HCT116 (cell line): Measurements from ENCODE around the gene TPH1. TPM values are rescaled to one million over a fixed set of nuclear protein-coding genes. Genes with fewer than 3 reads are reported as not detected.

Experiments used
- ATAC-seq: fragments of 200-7000 bp; cut with Tn5 transposase; 2 replicates; pipeline ENCODE4 v1.9.1; 2020; ENCODE audit warnings: mild to moderate bottlenecking, moderate library complexity
- BruUV-seq: library from RNA; stranded (reverse); fragments of 400-500 nt; replicated peaks from 2 replicates; lab custom pipeline; 2021; lab: Mats Ljungman, UMichigan
- CTCF ChIA-PET: fragments of 300-600 bp; sonication (Branson Sonifier 250); formaldehyde crosslinking; loops from one replicate; lab custom pipeline; 2021; ENCODE audit warnings: antibody characterized with exemption; lab: Charles Lee
- POLR2A ChIA-PET: fragments of 300-600, 350-600 bp; sonication (Branson Sonifier 250); formaldehyde crosslinking; loops from one replicate; lab custom pipeline; 2021; ENCODE audit warnings: antibody characterized with exemption; lab: Charles Lee
- RAD21 ChIA-PET, 2 experiments: fragments of 300-600 bp; sonication (Branson Sonifier 250); formaldehyde crosslinking; loops; one replicate each; lab custom pipeline; 2023; ENCODE audit warnings: low total read pairs in 2 of 2; ENCODE audit not compliant: uncharacterized antibody in 2 of 2, unreplicated experiment in 2 of 2, low non-redundant PET in 1 of 2; lab: Charles Lee
- DNase-seq: peaks from one replicate; pipeline ENCODE4 v3.0.0-alpha.2; 2010; ENCODE audit warnings: low read depth, low spot score
- H2AFZ ChIP-seq: fragments of 200-600 bp; shearing (Covaris generic), sonication (generic); 2 replicates; pipeline ENCODE4 v1.6.1; 2017; ENCODE audit warnings: low read depth, mixed run types, mixed read lengths, antibody characterized with exemption, low read length; ENCODE audit not compliant: poor library complexity, severe bottlenecking
- H3K27ac ChIP-seq: 2 replicates; pipeline ENCODE4 v1.5.1; 2012; ENCODE audit warnings: low read depth, low read length
- H3K27me3 ChIP-seq: fragments of 200-600 bp; sonication (generic); 2 replicates; pipeline ENCODE4 v1.6.1; 2016; ENCODE audit warnings: mixed run types, low read length, mixed read lengths; ENCODE audit not compliant: insufficient read depth
- H3K36me3 ChIP-seq, 2 experiments: fragments of 200-500 bp in 1 of 2; fragments of 200-600 bp in 1 of 2; sonication (Bioruptor generic) in 1 of 2; sonication (generic) in 1 of 2; 2 replicates each; pipeline versions ENCODE4 v1.5.1 to v1.6.1; 2014 to 2016; ENCODE audit warnings: low read length in 2 of 2, inconsistent platforms in 1 of 2, mixed read lengths in 1 of 2, mixed run types in 1 of 2; ENCODE audit not compliant: insufficient read depth in 2 of 2, control insufficient read depth in 1 of 2
- H3K4me1 ChIP-seq, 2 experiments: fragments of 200-600 bp in 1 of 2; sonication (generic) in 1 of 2; 2 replicates each; pipeline versions ENCODE4 v1.5.1 to v1.6.1; 2012 to 2017; ENCODE audit warnings: low read length in 2 of 2, inconsistent platforms in 1 of 2, mild to moderate bottlenecking in 1 of 2, mixed read lengths in 1 of 2, mixed run types in 1 of 2, moderate library complexity in 1 of 2; ENCODE audit not compliant: insufficient read depth in 2 of 2, control insufficient read depth in 1 of 2
- H3K4me2 ChIP-seq: fragments of 200-600 bp; sonication (generic); 2 replicates; pipeline ENCODE4 v1.6.1; 2017; ENCODE audit warnings: mixed run types, low read length, mixed read lengths
- H3K4me3 ChIP-seq, 2 experiments: fragments of 200-600 bp in 1 of 2; sonication (generic) in 1 of 2; replicated peaks in 1 of 2; 2 replicates each; pipeline ENCODE4 v1.5.1; 2011 to 2016; ENCODE audit warnings: low read length in 2 of 2, control low read depth in 1 of 2, low read depth in 1 of 2, mild to moderate bottlenecking in 1 of 2, mixed read lengths in 1 of 2, mixed run types in 1 of 2
- H3K79me2 ChIP-seq: fragments of 200-600 bp; sonication (generic); 2 replicates; pipeline ENCODE4 v1.6.1; 2017; ENCODE audit warnings: mild to moderate bottlenecking, mixed run types, low read length, moderate library complexity, mixed read lengths; ENCODE audit not compliant: insufficient read depth
- H3K9ac ChIP-seq: fragments of 200-600 bp; sonication (generic); 2 replicates; pipeline ENCODE4 v1.6.1; 2016; ENCODE audit warnings: low read length, mixed read lengths
- H3K9me2 ChIP-seq: fragments of 200-600 bp; sonication (generic), shearing (Covaris generic); 2 replicates; pipeline ENCODE4 v1.6.1; 2017; ENCODE audit warnings: mixed run types, mild to moderate bottlenecking, moderate library complexity; ENCODE audit not compliant: insufficient read depth
- H3K9me3 ChIP-seq, 2 experiments: fragments of 200-500 bp in 1 of 2; fragments of 200-600 bp in 1 of 2; sonication (Bioruptor generic) in 1 of 2; sonication (generic) in 1 of 2; 2 replicates each; pipeline ENCODE4 v1.6.1; 2014 to 2017; ENCODE audit warnings: low read length in 2 of 2, mixed read lengths in 2 of 2, inconsistent platforms in 1 of 2, low read depth in 1 of 2, mild to moderate bottlenecking in 1 of 2, mixed run types in 1 of 2, moderate library complexity in 1 of 2; ENCODE audit not compliant: control insufficient read depth in 1 of 2, insufficient read depth in 1 of 2
- H4K20me1 ChIP-seq: fragments of 200-600 bp; sonication (generic), shearing (Covaris generic); 2 replicates; pipeline ENCODE4 v1.6.1; 2017; ENCODE audit warnings: mixed run types, mild to moderate bottlenecking, moderate library complexity; ENCODE audit not compliant: insufficient read depth
- CEBPB ChIP-seq: IDR thresholded peaks from 2 replicates; pipeline ENCODE4 v1.6.1; 2012; ENCODE audit warnings: low read depth
- EGR1 ChIP-seq: IDR thresholded peaks from 2 replicates; pipeline ENCODE4 v1.6.1; 2012; ENCODE audit warnings: low read depth
- EZH2phosphoT487 ChIP-seq: fragments of 200-600 bp; IDR thresholded peaks from 2 replicates; pipeline ENCODE4 v1.6.1; 2018; ENCODE audit warnings: antibody characterized with exemption, borderline replicate concordance
- POLR2A ChIP-seq: IDR thresholded peaks from 2 replicates; pipeline ENCODE4 v1.7.0; 2011; ENCODE audit warnings: borderline replicate concordance; ENCODE audit not compliant: insufficient read depth, insufficient read length; ENCODE audit errors: extremely low read depth
- SIN3A ChIP-seq: IDR thresholded peaks from 2 replicates; pipeline ENCODE4 v1.6.1; 2012; ENCODE audit warnings: low read depth
- SP1 ChIP-seq: IDR thresholded peaks from 2 replicates; pipeline ENCODE4 v1.6.1; 2012; ENCODE audit warnings: low read depth
- ZFX ChIP-seq: fragments of 450-650 bp; IDR thresholded peaks from 2 replicates; pipeline ENCODE4 v1.6.1; 2017
- ZNF274 ChIP-seq: fragments of 200-500 bp; sonication (Bioruptor generic); IDR thresholded peaks from 2 replicates; pipeline ENCODE4 v1.6.1; 2014; ENCODE audit warnings: mild to moderate bottlenecking, low read depth, low read length, inconsistent platforms
- intact Hi-C: fragments of 100-400 bp; cut with micrococcal nuclease; formaldehyde crosslinking; loops from 2 replicates; pipeline ENCODE4 v1.10.0; 2022
- total RNA-seq: library from RNA; stranded (reverse); gene quantifications from one replicate; pipeline ENCODE4 v1.2.1, GENCODE V29; 2021; ENCODE audit not compliant: unreplicated experiment
- TF ChIP-seq, protein P1 (sequence below): IDR thresholded peaks from 2 replicates; pipeline ENCODE4 v1.6.1; 2012
- TF ChIP-seq, protein P2 (sequence below): IDR thresholded peaks from 2 replicates; pipeline ENCODE4 v1.6.1; 2012; ENCODE audit warnings: low read depth
- TF ChIP-seq, protein P3 (sequence below), 3 experiments: fragments of 200-600 bp in 1 of 3; sonication (generic) in 1 of 3; IDR thresholded peaks in 2 of 3; conservative IDR thresholded peaks in 1 of 3; 2 replicates each; pipeline ENCODE4 v1.5.1; 2012 to 2017; ENCODE audit warnings: low read depth in 2 of 3, low read length in 2 of 3, antibody characterized with exemption in 1 of 3, borderline replicate concordance in 1 of 3, control low read depth in 1 of 3, mild to moderate bottlenecking in 1 of 3, mixed read lengths in 1 of 3, mixed run types in 1 of 3, moderate library complexity in 1 of 3; ENCODE audit not compliant: insufficient read depth in 1 of 3
- TF ChIP-seq, protein P4 (sequence below): IDR thresholded peaks from 2 replicates; pipeline ENCODE4 v1.6.1; 2012
- TF ChIP-seq, protein P5 (sequence below): IDR thresholded peaks from 2 replicates; pipeline ENCODE4 v1.6.1; 2011; ENCODE audit warnings: mild to moderate bottlenecking, low read length, moderate library complexity; ENCODE audit not compliant: insufficient replicate concordance; ENCODE audit errors: extremely low read depth

TPH1 gene
- total RNA-seq, 1 experiment from 2014 or later, result 0.42 TPM

DNA sequence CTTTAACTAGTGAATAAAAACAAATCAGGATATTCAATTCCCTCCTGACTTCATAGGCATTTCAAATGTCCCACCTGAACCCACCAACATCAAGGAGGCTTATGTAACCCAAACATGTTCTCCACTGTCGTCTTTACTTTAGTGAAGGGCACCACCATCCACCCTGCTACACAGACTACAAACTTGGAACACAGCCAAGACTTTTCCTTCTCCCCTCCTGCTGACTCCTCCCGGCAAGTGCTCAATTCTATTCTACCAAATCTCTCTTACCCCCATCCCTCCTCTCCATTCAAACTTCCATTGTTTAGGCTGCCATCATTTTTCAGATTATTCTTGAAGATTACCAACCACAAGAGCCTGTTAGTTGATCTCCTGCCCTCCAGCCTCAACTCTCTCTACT, 35.5 kb upstream of the TPH1 start:
- intact Hi-C loops, result no loop called here
- no peak overlapping the region for H3K27ac ChIP-seq
- H3K4me1 ChIP-seq, result no peaks in the 10 kb centered on the region
- no peak overlapping the region for H2AFZ ChIP-seq
- H3K9me3 ChIP-seq, result no peaks in the 10 kb centered on the region
- no peaks in the 10 kb centered on the region; the same call in 1 of the 2 replicates for H4K20me1 ChIP-seq
- no peak overlapping the region for H3K4me3 ChIP-seq
- no TSS peak for BruUV-seq
- DNase-seq, result no peak
- TF ChIP-seq, protein P1, sequence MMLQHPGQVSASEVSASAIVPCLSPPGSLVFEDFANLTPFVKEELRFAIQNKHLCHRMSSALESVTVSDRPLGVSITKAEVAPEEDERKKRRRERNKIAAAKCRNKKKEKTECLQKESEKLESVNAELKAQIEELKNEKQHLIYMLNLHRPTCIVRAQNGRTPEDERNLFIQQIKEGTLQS, result no peak
- no peak for TF ChIP-seq EZH2phosphoT487
- H3K9me2 ChIP-seq, result no peaks in the 10 kb centered on the region
- peaks cover 27 to 29% of the 10 kb centered on the region in 2 experiments; a peak in 3 of 4 replicates for H3K36me3 ChIP-seq
- no peak for ATAC-seq
- CTCF ChIA-PET, result no interaction called here
- POLR2A ChIA-PET, result no interaction called here
- RAD21 ChIA-PET, result no interaction called here
- H3K27me3 ChIP-seq, result no peaks in the 10 kb centered on the region
- H3K79me2 ChIP-seq, result no peaks in the 10 kb centered on the region
- no peak overlapping the region for H3K4me2 ChIP-seq
- H3K9ac ChIP-seq, result no peak overlapping the region

DNA sequence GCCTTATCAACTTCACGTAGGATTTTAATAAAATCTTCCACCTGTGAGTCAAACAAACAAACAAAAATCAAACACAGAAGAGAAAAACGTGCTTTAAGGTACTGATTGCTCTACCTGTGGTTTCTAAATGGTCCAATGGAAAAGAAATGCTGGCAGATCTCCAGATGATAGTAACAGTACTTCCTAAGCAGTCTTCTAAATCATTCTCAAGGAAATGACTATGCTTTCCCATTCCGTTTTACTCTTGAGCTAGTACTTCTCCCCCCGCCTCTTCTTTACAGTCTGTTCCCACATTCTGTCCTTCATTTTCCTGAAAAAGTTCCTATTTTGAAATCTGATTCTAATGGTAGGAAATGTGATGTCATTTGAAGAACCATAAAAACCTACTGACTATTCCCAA, 34.4 kb upstream of the TPH1 start:
- Histone ChIP-seq H3K9me2 (no peaks in the 10 kb centered on the region), H3K4me1 (no peaks in the 10 kb centered on the region), H3K27ac (no peak overlapping the region), H4K20me1 (no peaks in the 10 kb centered on the region; the same call in 1 of the 2 replicates), H3K79me2 (no peaks in the 10 kb centered on the region), H3K9me3 (no peaks in the 10 kb centered on the region), H3K9ac (no peak overlapping the region), H3K27me3 (no peaks in the 10 kb centered on the region), H3K36me3 (peaks cover 25 to 27% of the 10 kb centered on the region in 2 experiments; a peak in 3 of 4 replicates), H3K4me2 (no peak overlapping the region), H2AFZ (no peak overlapping the region), H3K4me3 (no peak overlapping the region)
- no peak for ATAC-seq
- BruUV-seq, result no TSS peak
- ChIA-PET RAD21 (no interaction called here), POLR2A (no interaction called here), CTCF (no interaction called here)
- intact Hi-C loops, result no loop called here
- no peak for DNase-seq
- TF ChIP-seq, protein P2, sequence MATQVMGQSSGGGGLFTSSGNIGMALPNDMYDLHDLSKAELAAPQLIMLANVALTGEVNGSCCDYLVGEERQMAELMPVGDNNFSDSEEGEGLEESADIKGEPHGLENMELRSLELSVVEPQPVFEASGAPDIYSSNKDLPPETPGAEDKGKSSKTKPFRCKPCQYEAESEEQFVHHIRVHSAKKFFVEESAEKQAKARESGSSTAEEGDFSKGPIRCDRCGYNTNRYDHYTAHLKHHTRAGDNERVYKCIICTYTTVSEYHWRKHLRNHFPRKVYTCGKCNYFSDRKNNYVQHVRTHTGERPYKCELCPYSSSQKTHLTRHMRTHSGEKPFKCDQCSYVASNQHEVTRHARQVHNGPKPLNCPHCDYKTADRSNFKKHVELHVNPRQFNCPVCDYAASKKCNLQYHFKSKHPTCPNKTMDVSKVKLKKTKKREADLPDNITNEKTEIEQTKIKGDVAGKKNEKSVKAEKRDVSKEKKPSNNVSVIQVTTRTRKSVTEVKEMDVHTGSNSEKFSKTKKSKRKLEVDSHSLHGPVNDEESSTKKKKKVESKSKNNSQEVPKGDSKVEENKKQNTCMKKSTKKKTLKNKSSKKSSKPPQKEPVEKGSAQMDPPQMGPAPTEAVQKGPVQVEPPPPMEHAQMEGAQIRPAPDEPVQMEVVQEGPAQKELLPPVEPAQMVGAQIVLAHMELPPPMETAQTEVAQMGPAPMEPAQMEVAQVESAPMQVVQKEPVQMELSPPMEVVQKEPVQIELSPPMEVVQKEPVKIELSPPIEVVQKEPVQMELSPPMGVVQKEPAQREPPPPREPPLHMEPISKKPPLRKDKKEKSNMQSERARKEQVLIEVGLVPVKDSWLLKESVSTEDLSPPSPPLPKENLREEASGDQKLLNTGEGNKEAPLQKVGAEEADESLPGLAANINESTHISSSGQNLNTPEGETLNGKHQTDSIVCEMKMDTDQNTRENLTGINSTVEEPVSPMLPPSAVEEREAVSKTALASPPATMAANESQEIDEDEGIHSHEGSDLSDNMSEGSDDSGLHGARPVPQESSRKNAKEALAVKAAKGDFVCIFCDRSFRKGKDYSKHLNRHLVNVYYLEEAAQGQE, result no peak
- TF ChIP-seq ZNF274 (no peak), CEBPB (no peak), EZH2phosphoT487 (no peak), POLR2A (no peak), EGR1 (no peak), ZFX (no peak), SIN3A (no peak), SP1 (no peak)
- TF ChIP-seq, protein P3, sequence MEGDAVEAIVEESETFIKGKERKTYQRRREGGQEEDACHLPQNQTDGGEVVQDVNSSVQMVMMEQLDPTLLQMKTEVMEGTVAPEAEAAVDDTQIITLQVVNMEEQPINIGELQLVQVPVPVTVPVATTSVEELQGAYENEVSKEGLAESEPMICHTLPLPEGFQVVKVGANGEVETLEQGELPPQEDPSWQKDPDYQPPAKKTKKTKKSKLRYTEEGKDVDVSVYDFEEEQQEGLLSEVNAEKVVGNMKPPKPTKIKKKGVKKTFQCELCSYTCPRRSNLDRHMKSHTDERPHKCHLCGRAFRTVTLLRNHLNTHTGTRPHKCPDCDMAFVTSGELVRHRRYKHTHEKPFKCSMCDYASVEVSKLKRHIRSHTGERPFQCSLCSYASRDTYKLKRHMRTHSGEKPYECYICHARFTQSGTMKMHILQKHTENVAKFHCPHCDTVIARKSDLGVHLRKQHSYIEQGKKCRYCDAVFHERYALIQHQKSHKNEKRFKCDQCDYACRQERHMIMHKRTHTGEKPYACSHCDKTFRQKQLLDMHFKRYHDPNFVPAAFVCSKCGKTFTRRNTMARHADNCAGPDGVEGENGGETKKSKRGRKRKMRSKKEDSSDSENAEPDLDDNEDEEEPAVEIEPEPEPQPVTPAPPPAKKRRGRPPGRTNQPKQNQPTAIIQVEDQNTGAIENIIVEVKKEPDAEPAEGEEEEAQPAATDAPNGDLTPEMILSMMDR (IDR thresholded peaks at IDR 0.05 in 2 of 3, conservative IDR thresholded peaks at IDR 0.05 in 1 of 3; ENCODE audit: borderline replicate concordance in 1 of 3, insufficient read depth in 1 of 3, low read depth in 2 of 3, low read length in 2 of 3), result no peak
- TF ChIP-seq, protein P4, sequence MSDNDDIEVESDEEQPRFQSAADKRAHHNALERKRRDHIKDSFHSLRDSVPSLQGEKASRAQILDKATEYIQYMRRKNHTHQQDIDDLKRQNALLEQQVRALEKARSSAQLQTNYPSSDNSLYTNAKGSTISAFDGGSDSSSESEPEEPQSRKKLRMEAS, result no peak
- TF ChIP-seq, protein P5, sequence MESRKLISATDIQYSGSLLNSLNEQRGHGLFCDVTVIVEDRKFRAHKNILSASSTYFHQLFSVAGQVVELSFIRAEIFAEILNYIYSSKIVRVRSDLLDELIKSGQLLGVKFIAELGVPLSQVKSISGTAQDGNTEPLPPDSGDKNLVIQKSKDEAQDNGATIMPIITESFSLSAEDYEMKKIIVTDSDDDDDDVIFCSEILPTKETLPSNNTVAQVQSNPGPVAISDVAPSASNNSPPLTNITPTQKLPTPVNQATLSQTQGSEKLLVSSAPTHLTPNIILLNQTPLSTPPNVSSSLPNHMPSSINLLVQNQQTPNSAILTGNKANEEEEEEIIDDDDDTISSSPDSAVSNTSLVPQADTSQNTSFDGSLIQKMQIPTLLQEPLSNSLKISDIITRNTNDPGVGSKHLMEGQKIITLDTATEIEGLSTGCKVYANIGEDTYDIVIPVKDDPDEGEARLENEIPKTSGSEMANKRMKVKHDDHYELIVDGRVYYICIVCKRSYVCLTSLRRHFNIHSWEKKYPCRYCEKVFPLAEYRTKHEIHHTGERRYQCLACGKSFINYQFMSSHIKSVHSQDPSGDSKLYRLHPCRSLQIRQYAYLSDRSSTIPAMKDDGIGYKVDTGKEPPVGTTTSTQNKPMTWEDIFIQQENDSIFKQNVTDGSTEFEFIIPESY, result no peak
